Esophagus (tissue), 2 donors: Measurements from ENCODE around the gene CABLES1. TPM values are rescaled to one million over a fixed set of nuclear protein-coding genes. Genes with fewer than 3 reads are reported as not detected.
A peak's percentile ranks its signal among the peaks of the same experiment; 100 is the strongest.

ENCODE experiments used
- H3K27ac ChIP-seq, 2 donors: one replicate each; pipeline ENCODE4 v1.5.1; 2013; ENCODE audit warnings: low read depth in 2 of 2, mild to moderate bottlenecking in 2 of 2, inconsistent platforms in 1 of 2, low read length in 1 of 2, moderate library complexity in 1 of 2
- H3K27me3 ChIP-seq, 2 donors: one replicate each; pipeline ENCODE4 v1.6.1; 2013; ENCODE audit warnings: low read length in 2 of 2, control low read depth in 1 of 2, mild to moderate bottlenecking in 1 of 2; ENCODE audit not compliant: insufficient read depth in 2 of 2, control insufficient read depth in 1 of 2
- H3K36me3 ChIP-seq, 2 donors: one replicate each; pipeline ENCODE4 v1.6.1; 2013; ENCODE audit warnings: low read length in 1 of 2; ENCODE audit not compliant: control insufficient read depth in 2 of 2, insufficient read depth in 2 of 2
- H3K4me1 ChIP-seq, 2 donors: one replicate each; pipeline ENCODE4 v1.6.1; 2013; ENCODE audit warnings: low read length in 1 of 2; ENCODE audit not compliant: control insufficient read depth in 2 of 2, insufficient read depth in 2 of 2
- H3K4me3 ChIP-seq, 2 donors: one replicate each; pipeline ENCODE4 v1.5.1; 2013; ENCODE audit warnings: low read length in 2 of 2, mild to moderate bottlenecking in 2 of 2, low read depth in 1 of 2, moderate library complexity in 1 of 2
- H3K9me3 ChIP-seq, 2 donors: one replicate each; pipeline ENCODE4 v1.6.1; 2013; ENCODE audit warnings: mild to moderate bottlenecking in 2 of 2, low read depth in 1 of 2, low read length in 1 of 2, moderate library complexity in 1 of 2; ENCODE audit not compliant: control insufficient read depth in 2 of 2, insufficient read depth in 1 of 2
- WGBS, 2 donors: extraction: QIAGEN DNeasy Blood & Tissue Kit; methylation state at CpG; one replicate each; pipeline ENCODE4 v1.1.7; 2013; 5-methylcytosine and 5-hydroxymethylcytosine counted together
- polyA plus RNA-seq, 2 donors: library from polyadenylated mRNA; stranded (reverse); fragments of 200-250 nt; gene quantifications; one replicate each; pipeline ENCODE4 v1.2.3, GENCODE V29; 2013
- donor health status: healthy with polysubstance abuse.
- donor health status: Bipolar disorder and iron deficiency.

CABLES1 gene
- polyA plus RNA-seq, 2 donors: 3.8 to 10.0 TPM

- peaks cover 0 to 7% of the 10 kb centered on the region in 2 donors for H3K4me1 ChIP-seq
- WGBS, 2 donors: 81 to 83% methylated on average over 11 of the region's 11 CpGs
Measured at GRCh38 chr18:23272498-23273232, 137.4 kb downstream of the CABLES1 start.

GRCh38 chr18:23273443-23273966, 138.2 kb downstream of the CABLES1 start:
- Histone ChIP-seq H3K9me3 (peaks cover 0 to 8% of the 10 kb centered on the region in 2 donors), H3K4me1 (peaks cover 0 to 7% of the 10 kb centered on the region in 2 donors), H3K27ac (no peak overlapping the region), H3K36me3 (no peaks in the 10 kb centered on the region), H3K4me3 (no peak overlapping the region), H3K27me3 (no peaks in the 10 kb centered on the region)
- WGBS, 2 donors: 88 to 90% methylated on average over 10 of the region's 10 CpGs

More at GRCh38 chr18:23272498-23273232, 137.4 kb downstream of the CABLES1 start:
- Histone ChIP-seq H3K27ac (no peak overlapping the region), H3K36me3 (no peaks in the 10 kb centered on the region), H3K27me3 (no peaks in the 10 kb centered on the region), H3K9me3 (peaks cover 0 to 6% of the 10 kb centered on the region in 2 donors), H3K4me3 (no peak overlapping the region)

- H3K9me3 ChIP-seq: peaks cover 0 to 8% of the 10 kb centered on the region in 2 donors
- H3K4me3 ChIP-seq: no peak overlapping the region
- no peak overlapping the region for H3K27ac ChIP-seq
- H3K4me1 ChIP-seq: peaks cover 0 to 7% of the 10 kb centered on the region in 2 donors
- H3K36me3 ChIP-seq: no peaks in the 10 kb centered on the region
- no peaks in the 10 kb centered on the region for H3K27me3 ChIP-seq
- 69 to 81% methylated on average over 17 of the region's 17 CpGs for WGBS, 2 donors
Measured at GRCh38 chr18:23274638-23275482, 139.6 kb downstream of the CABLES1 start.

- no peaks in the 10 kb centered on the region for H3K27me3 ChIP-seq
- WGBS, 2 donors: 51 to 58% methylated on average over 5 of the region's 5 CpGs
- H3K4me1 ChIP-seq: peaks cover 0 to 10% of the 10 kb centered on the region in 2 donors
- H3K4me3 ChIP-seq: no peak overlapping the region
- H3K9me3 ChIP-seq: peaks cover 0 to 8% of the 10 kb centered on the region in 2 donors
- no peaks in the 10 kb centered on the region for H3K36me3 ChIP-seq
- H3K27ac ChIP-seq: no peak overlapping the region
Measured at GRCh38 chr18:23276451-23276850, 141.2 kb downstream of the CABLES1 start.

- H3K9me3 ChIP-seq: peaks cover 0 to 8% of the 10 kb centered on the region in 2 donors
- H3K4me1 ChIP-seq: peaks cover 3 to 10% of the 10 kb centered on the region in 2 donors
- no peak overlapping the region for H3K27ac ChIP-seq
- no peak overlapping the region for H3K4me3 ChIP-seq
- H3K36me3 ChIP-seq: no peaks in the 10 kb centered on the region
- no peaks in the 10 kb centered on the region for H3K27me3 ChIP-seq
Measured at GRCh38 chr18:23277399-23277798, 142.1 kb downstream of the CABLES1 start.

- H3K4me1 ChIP-seq: peaks cover 5% of the 10 kb centered on the region in 2 donors
- 83% methylated on average over 12 of the region's 12 CpGs for WGBS, 2 donors
Measured at GRCh38 chr18:23279931-23280330, 144.6 kb downstream of the CABLES1 start.

GRCh38 chr18:23280844-23281243, 145.6 kb downstream of the CABLES1 start:
- Histone ChIP-seq H3K27ac (peak overlapping the region in 1 of 2 donors; percentile 26), H3K9me3 (peaks cover 0 to 8% of the 10 kb centered on the region in 2 donors), H3K4me1 (peaks cover 5% of the 10 kb centered on the region in 2 donors), H3K27me3 (no peaks in the 10 kb centered on the region), H3K4me3 (no peak overlapping the region), H3K36me3 (no peaks in the 10 kb centered on the region)
- 76 to 80% methylated on average over 5 of the region's 5 CpGs for WGBS, 2 donors

More at GRCh38 chr18:23279931-23280330, 144.6 kb downstream of the CABLES1 start:
- H3K27ac ChIP-seq: no peak overlapping the region
- no peaks in the 10 kb centered on the region for H3K27me3 ChIP-seq
- H3K4me3 ChIP-seq: no peak overlapping the region
- no peaks in the 10 kb centered on the region for H3K36me3 ChIP-seq
- H3K9me3 ChIP-seq: peaks cover 0 to 8% of the 10 kb centered on the region in 2 donors

- H3K27me3 ChIP-seq: no peaks in the 10 kb centered on the region
- H3K9me3 ChIP-seq: peaks cover 0 to 5% of the 10 kb centered on the region in 2 donors
- peaks cover 2 to 5% of the 10 kb centered on the region in 2 donors for H3K4me1 ChIP-seq
- WGBS, 2 donors: 44 to 55% methylated on average over 14 of the region's 14 CpGs
- H3K4me3 ChIP-seq: no peak overlapping the region
- no peaks in the 10 kb centered on the region for H3K36me3 ChIP-seq
- H3K27ac ChIP-seq: peak overlapping the region; percentile 40 to 57
Measured at GRCh38 chr18:23281626-23282436, 146.5 kb downstream of the CABLES1 start.

GRCh38 chr18:23282437-23282781, 147.1 kb downstream of the CABLES1 start:
- Histone ChIP-seq H3K36me3 (no peaks in the 10 kb centered on the region), H3K9me3 (peaks cover 0 to 4% of the 10 kb centered on the region in 2 donors), H3K27ac (no peak overlapping the region), H3K4me3 (no peak overlapping the region), H3K27me3 (no peaks in the 10 kb centered on the region), H3K4me1 (peaks cover 2 to 5% of the 10 kb centered on the region in 2 donors)
- 53 to 66% methylated on average over 6 of the region's 6 CpGs for WGBS, 2 donors
